ENCODE measurements around the gene CAP2. TPM values are rescaled to one million over a fixed set of nuclear protein-coding genes. Genes with fewer than 3 reads are reported as not detected.
"Not testable (repeated sequence)": the region's sequence is repeated elsewhere in the genome, so short reads cannot be mapped to it uniquely, and the experiment has no call there.

CAP2 gene
- total RNA-seq, 4 donors from 2014 or later: 11.8 to 27.6 (median 15.0) TPM

- Histone ChIP-seq H3K4me3 (no peak overlapping the region), H3K27me3 (no peaks in the 10 kb centered on the region), H3K4me1 (no peaks in the 10 kb centered on the region), H3K36me3 (no peaks in the 10 kb centered on the region), H3K9me3 (no peaks in the 10 kb centered on the region), H3K27ac (no peak overlapping the region)
- intact Hi-C loops (cut with DNase I; ENCODE audit: low total_unique reads): no loop called here
- no peak for DNase-seq
- TF ChIP-seq CTCF (IDR thresholded peaks at IDR 0.05): no peak
- no peak for TF ChIP-seq POLR2A (IDR thresholded peaks at IDR 0.05)
Measured at GRCh38 chr6:17530321-17530835, 137.0 kb downstream of the CAP2 start.

- H3K27me3 ChIP-seq: no peaks in the 10 kb centered on the region
- TF ChIP-seq CTCF (IDR thresholded peaks at IDR 0.05) (no peak), POLR2A (IDR thresholded peaks at IDR 0.05) (no peak)
- DNase-seq: no peak
- no peaks in the 10 kb centered on the region for H3K9me3 ChIP-seq
- intact Hi-C loops (cut with DNase I; ENCODE audit: low total_unique reads): no loop called here
- no peak overlapping the region for H3K4me3 ChIP-seq
- H3K27ac ChIP-seq: no peak overlapping the region
- no peaks in the 10 kb centered on the region for H3K36me3 ChIP-seq
- no peaks in the 10 kb centered on the region for H3K4me1 ChIP-seq
Measured at GRCh38 chr6:17536586-17536985, 143.2 kb downstream of the CAP2 start.

- intact Hi-C loops (cut with DNase I; ENCODE audit: low total_unique reads): no loop called here
- no peaks in the 10 kb centered on the region for H3K36me3 ChIP-seq
- no peaks in the 10 kb centered on the region for H3K9me3 ChIP-seq
- TF ChIP-seq CTCF (IDR thresholded peaks at IDR 0.05): no peak
- no peak for TF ChIP-seq POLR2A (IDR thresholded peaks at IDR 0.05)
- no peak overlapping the region for H3K4me3 ChIP-seq
- H3K27ac ChIP-seq: no peak overlapping the region
- H3K4me1 ChIP-seq: no peaks in the 10 kb centered on the region
- no peaks in the 10 kb centered on the region for H3K27me3 ChIP-seq
- DNase-seq: no peak
Measured at GRCh38 chr6:17542243-17542642, 148.8 kb downstream of the CAP2 start.

- H3K4me3 ChIP-seq; H3K27me3 ChIP-seq; H3K36me3 ChIP-seq; intact Hi-C loops (cut with DNase I; ENCODE audit: low total_unique reads); H3K27ac ChIP-seq; DNase-seq; H3K9me3 ChIP-seq; H3K4me1 ChIP-seq: not testable (repeated sequence)
Measured at GRCh38 chr6:17545681-17546080, 152.3 kb downstream of the CAP2 start.

GRCh38 chr6:17551383-17551958 is 158.1 kb downstream of the CAP2 start:
- Histone ChIP-seq H3K9me3 (no peaks in the 10 kb centered on the region), H3K4me1 (no peaks in the 10 kb centered on the region), H3K4me3 (no peak overlapping the region), H3K27ac (no peak overlapping the region), H3K27me3 (no peaks in the 10 kb centered on the region), H3K36me3 (no peaks in the 10 kb centered on the region)
- intact Hi-C loops (cut with DNase I; ENCODE audit: low total_unique reads): no loop called here
- no peak for TF ChIP-seq POLR2A (IDR thresholded peaks at IDR 0.05)
- TF ChIP-seq CTCF (IDR thresholded peaks at IDR 0.05): no peak
- DNase-seq: no peak

- no peak for TF ChIP-seq POLR2A (IDR thresholded peaks at IDR 0.05)
- no peak for TF ChIP-seq CTCF (IDR thresholded peaks at IDR 0.05)
- no peak for DNase-seq
- no peaks in the 10 kb centered on the region for H3K4me1 ChIP-seq
- H3K27ac ChIP-seq: no peak overlapping the region
- no peaks in the 10 kb centered on the region for H3K27me3 ChIP-seq
- no peaks in the 10 kb centered on the region for H3K36me3 ChIP-seq
- no peak overlapping the region for H3K4me3 ChIP-seq
- H3K9me3 ChIP-seq: no peaks in the 10 kb centered on the region
- intact Hi-C loops (cut with DNase I; ENCODE audit: low total_unique reads): no loop called here
Measured at GRCh38 chr6:17552861-17553260, 159.5 kb downstream of the CAP2 start.

All from uterus (tissue), 4 donors.